Mammary epithelial cell (primary cell): ENCODE measurements around the gene TMEM91.

Experiments used
- CTCF ChIP-seq, 2 donors: IDR thresholded peaks in 1 of 2; conservative IDR thresholded peaks in 1 of 2; 2 replicates each; pipeline ENCODE4 v1.5.1; 2011 to 2012; ENCODE audit warnings: inconsistent platforms in 2 of 2, low read length in 2 of 2, mild to moderate bottlenecking in 2 of 2, control low read depth in 1 of 2, low read depth in 1 of 2; ENCODE audit not compliant: insufficient read depth in 1 of 2; ENCODE audit errors: extremely low read depth in 1 of 2
- EZH2 ChIP-seq: IDR thresholded peaks from 2 replicates; pipeline ENCODE4 v1.6.1; 2012; ENCODE audit warnings: low read length, inconsistent platforms, borderline replicate concordance

- TF ChIP-seq CTCF (conservative IDR thresholded peaks at IDR 0.05 in 1 of 2, IDR thresholded peaks at IDR 0.05 in 1 of 2; ENCODE audit: extremely low read depth in 1 of 2, insufficient read depth in 1 of 2, low read depth in 1 of 2, low read length in 2 of 2) (peak in 1 of 2 donors; percentile 10), EZH2 (no peak)
Observed at GRCh38 chr19:41366089-41366488, 10.2 kb upstream of the TMEM91 start.
